ENCODE results near the gene RXRA. TPM values are rescaled to one million over a fixed set of nuclear protein-coding genes. Genes with fewer than 3 reads are reported as not detected.

Gene RXRA
- polyA plus RNA-seq, 1 of the 3 experiments (the other 2 are of a cell fraction) = 7.6 TPM

DNA sequence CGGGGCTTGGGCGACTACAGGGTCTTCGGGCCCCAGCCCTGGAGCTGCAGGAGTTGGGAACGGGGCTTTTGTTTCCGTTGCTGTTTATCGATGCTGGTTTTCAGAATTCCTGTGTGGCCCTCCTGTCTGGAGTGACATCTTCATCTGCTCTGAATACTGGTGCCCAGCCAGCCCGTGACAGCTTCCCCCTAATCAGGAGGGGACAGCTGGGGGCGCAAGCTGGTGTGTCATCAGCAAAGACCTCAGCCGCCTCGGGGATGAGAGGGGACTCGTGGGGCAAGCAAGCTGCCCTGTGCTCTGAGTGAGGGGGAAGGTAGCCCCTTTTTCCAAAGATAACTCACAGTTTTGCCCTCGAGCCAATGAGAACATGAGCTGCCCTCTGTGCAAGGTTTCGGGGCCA, 110.7 kb downstream of the RXRA start (continued):
- TF ChIP-seq, protein P1, sequence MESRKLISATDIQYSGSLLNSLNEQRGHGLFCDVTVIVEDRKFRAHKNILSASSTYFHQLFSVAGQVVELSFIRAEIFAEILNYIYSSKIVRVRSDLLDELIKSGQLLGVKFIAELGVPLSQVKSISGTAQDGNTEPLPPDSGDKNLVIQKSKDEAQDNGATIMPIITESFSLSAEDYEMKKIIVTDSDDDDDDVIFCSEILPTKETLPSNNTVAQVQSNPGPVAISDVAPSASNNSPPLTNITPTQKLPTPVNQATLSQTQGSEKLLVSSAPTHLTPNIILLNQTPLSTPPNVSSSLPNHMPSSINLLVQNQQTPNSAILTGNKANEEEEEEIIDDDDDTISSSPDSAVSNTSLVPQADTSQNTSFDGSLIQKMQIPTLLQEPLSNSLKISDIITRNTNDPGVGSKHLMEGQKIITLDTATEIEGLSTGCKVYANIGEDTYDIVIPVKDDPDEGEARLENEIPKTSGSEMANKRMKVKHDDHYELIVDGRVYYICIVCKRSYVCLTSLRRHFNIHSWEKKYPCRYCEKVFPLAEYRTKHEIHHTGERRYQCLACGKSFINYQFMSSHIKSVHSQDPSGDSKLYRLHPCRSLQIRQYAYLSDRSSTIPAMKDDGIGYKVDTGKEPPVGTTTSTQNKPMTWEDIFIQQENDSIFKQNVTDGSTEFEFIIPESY (IDR thresholded peaks at IDR 0.05; ENCODE audit: borderline replicate concordance, low read depth) = no peak
- TF ChIP-seq, protein P2, sequence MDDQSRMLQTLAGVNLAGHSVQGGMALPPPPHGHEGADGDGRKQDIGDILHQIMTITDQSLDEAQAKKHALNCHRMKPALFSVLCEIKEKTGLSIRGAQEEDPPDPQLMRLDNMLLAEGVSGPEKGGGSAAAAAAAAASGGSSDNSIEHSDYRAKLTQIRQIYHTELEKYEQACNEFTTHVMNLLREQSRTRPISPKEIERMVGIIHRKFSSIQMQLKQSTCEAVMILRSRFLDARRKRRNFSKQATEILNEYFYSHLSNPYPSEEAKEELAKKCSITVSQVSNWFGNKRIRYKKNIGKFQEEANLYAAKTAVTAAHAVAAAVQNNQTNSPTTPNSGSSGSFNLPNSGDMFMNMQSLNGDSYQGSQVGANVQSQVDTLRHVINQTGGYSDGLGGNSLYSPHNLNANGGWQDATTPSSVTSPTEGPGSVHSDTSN (IDR thresholded peaks at IDR 0.05) = no peak
- TF ChIP-seq CHD2 (IDR thresholded peaks at IDR 0.05; ENCODE audit: low read length, partially characterized antibody) = no peak
- TF ChIP-seq NRF1 (IDR thresholded peaks at IDR 0.05; ENCODE audit: low read depth, low read length) = no peak
- TF ChIP-seq MXI1 (IDR thresholded peaks at IDR 0.05; ENCODE audit: low read depth, low read length) = no peak
- no peak for TF ChIP-seq FOSL2 (IDR thresholded peaks at IDR 0.05; ENCODE audit: borderline replicate concordance, low read depth)

DNA sequence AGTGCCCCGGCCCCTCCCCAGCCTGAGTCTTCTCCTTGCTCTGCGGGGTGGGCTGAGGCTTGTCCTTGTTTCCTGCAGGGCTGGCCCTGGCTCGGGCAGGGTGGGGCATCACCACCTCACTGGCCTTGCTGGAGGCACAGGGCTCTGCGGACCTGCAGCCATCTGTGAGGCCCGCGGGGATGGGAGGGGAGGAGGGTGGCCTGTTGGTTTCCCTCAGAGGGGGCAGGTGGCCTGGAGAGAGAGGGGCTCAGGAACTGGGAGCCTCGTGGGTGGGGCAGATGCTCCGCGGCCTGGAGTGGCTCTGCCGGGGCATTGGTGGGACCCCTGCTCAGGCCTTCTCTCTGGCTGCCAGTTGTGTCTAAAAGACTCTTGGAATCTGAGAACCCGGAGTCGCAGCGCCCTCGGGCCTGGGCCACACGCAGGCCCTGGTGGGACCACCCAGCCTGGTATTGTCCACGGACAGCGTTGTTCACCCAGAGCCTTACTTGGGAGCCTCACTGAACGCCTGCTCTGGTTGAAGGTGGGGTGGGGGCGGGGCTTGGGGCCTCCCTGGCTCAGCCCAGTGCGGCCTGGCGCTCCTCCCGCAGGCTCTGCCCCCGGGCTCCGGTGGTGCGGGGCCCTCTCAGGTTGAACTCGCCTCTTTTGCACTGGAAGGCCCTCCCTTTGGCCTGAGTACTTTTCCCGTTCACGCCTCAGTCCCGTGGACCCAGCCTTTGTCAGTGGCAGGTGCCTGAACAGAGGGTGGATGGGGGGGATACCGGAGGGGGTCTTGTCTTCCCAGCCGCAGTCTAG, 111.3 kb downstream of the RXRA start:
- Histone ChIP-seq H3K4me3 (ENCODE audit: low read depth in 2 of 2, low read length in 1 of 2) (no peak overlapping the region), H3K27me3 (ENCODE audit: insufficient read depth) (no peaks in the 10 kb centered on the region), H2AFZ (ENCODE audit: low read depth) (no peak overlapping the region), H3K4me2 (no peak overlapping the region), H3K9me2 (no peaks in the 10 kb centered on the region), H3K36me3 (replicated peaks in 1 of 2; ENCODE audit: control insufficient read depth in 1 of 2, insufficient read depth in 2 of 2, low read length in 1 of 2) (peaks cover 4 to 7% of the 10 kb centered on the region in 2 experiments), H3K79me2 (ENCODE audit: insufficient read depth) (no peaks in the 10 kb centered on the region), H3K4me1 (ENCODE audit: control insufficient read depth in 1 of 2, insufficient read depth in 2 of 2, low read depth in 1 of 2, low read length in 1 of 2) (peaks cover 23 to 56% of the 10 kb centered on the region in 2 experiments; a peak in 3 of 4 replicates), H3K9me3 (no peaks in the 10 kb centered on the region), H4K20me1 (ENCODE audit: insufficient read depth) (peaks cover 6% of the 10 kb centered on the region; the same call in 1 of the 2 replicates), H3K27ac (ENCODE audit: low read depth in 2 of 2, low read length in 1 of 2) (no peak overlapping the region), H3K9ac (no peak overlapping the region), H3F3A (replicated peaks; ENCODE audit: insufficient read depth) (peaks cover 9% of the 10 kb centered on the region)
- ChIA-PET POLR2A (no interaction called here), CTCF (interaction anchor here (0.6 to 3.2 kb wide), 5 partner anchors 12 to 267 kb away, joined by 3 to 28 read pairs (median 3); no protein-coding TSS in a partner anchor)
- TF ChIP-seq EP300 (IDR thresholded peaks at IDR 0.05; ENCODE audit: borderline replicate concordance in 1 of 2, low read depth in 1 of 2, low read length in 1 of 2) (no peak), NRF1 (IDR thresholded peaks at IDR 0.05; ENCODE audit: low read depth, low read length) (no peak), MEF2A (IDR thresholded peaks at IDR 0.05; ENCODE audit: borderline replicate concordance, low read depth) (no peak), CHD2 (IDR thresholded peaks at IDR 0.05; ENCODE audit: low read length, partially characterized antibody) (no peak), GATA2 (CRISPR knock-in tag; IDR thresholded peaks at IDR 0.05) (no peak), RFX5 (IDR thresholded peaks at IDR 0.05; ENCODE audit: low read length) (no peak), FOXM1 (IDR thresholded peaks at IDR 0.05; ENCODE audit: low read depth) (no peak), YY1 (IDR thresholded peaks at IDR 0.05; ENCODE audit: low read depth) (no peak), RCOR1 (IDR thresholded peaks at IDR 0.05; ENCODE audit: low read length) (no peak), SMC3 (IDR thresholded peaks at IDR 0.05; ENCODE audit: low read depth, low read length) (no peak), SIN3A (IDR thresholded peaks at IDR 0.05; ENCODE audit: borderline replicate concordance, low read depth, low read length) (no peak), GABPA (IDR thresholded peaks at IDR 0.05; ENCODE audit: low read depth) (no peak), JUND (IDR thresholded peaks at IDR 0.05) (no peak)
- TF ChIP-seq, protein P3, sequence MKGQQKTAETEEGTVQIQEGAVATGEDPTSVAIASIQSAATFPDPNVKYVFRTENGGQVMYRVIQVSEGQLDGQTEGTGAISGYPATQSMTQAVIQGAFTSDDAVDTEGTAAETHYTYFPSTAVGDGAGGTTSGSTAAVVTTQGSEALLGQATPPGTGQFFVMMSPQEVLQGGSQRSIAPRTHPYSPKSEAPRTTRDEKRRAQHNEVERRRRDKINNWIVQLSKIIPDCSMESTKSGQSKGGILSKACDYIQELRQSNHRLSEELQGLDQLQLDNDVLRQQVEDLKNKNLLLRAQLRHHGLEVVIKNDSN (IDR thresholded peaks at IDR 0.05; ENCODE audit: borderline replicate concordance, low read depth) = no peak
- TF ChIP-seq, protein P4, sequence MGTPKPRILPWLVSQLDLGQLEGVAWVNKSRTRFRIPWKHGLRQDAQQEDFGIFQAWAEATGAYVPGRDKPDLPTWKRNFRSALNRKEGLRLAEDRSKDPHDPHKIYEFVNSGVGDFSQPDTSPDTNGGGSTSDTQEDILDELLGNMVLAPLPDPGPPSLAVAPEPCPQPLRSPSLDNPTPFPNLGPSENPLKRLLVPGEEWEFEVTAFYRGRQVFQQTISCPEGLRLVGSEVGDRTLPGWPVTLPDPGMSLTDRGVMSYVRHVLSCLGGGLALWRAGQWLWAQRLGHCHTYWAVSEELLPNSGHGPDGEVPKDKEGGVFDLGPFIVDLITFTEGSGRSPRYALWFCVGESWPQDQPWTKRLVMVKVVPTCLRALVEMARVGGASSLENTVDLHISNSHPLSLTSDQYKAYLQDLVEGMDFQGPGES (IDR thresholded peaks at IDR 0.05; ENCODE audit: low read depth, low read length) = no peak
- TF ChIP-seq, protein P2 (IDR thresholded peaks at IDR 0.05) = no peak
- no peak for DNase-seq
- WGBS (ENCODE audit: low lambda C conversion rate) = 96% methylated on average over 17 of the region's 31 CpGs
